Inferior parietal cortex (tissue), 1 donor: ENCODE measurements around the gene ANO9.
"Not testable (repeated sequence)": the region's sequence is repeated elsewhere in the genome, so short reads cannot be mapped to it uniquely, and the experiment has no call there.

ENCODE experiments used
- DNase-seq: peaks from one replicate; pipeline ENCODE4 v3.0.0-alpha.2; 2016; ENCODE audit errors: extremely low spot score

Gene ANO9

DNA sequence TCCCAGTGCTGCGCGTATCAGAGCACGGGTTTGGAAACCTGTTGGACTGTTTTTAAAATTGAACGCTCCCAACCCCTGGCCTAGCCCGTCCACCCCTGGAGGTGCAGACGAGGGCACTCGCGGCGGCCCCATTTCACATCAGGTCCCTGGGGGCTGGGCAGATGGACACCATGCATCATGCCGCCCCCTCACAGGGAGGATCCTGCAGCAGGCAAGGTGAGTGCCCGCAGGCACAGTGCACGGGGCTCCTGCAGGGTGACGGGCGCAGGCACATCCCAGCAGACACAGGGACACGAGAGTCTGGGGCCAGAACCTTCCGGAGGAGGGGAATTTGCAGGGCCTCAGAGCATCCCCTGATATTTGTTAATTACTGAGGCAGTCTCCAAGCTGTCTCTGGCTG lies 7.3 kb downstream of the ANO9 start:
- no peak for DNase-seq

DNA sequence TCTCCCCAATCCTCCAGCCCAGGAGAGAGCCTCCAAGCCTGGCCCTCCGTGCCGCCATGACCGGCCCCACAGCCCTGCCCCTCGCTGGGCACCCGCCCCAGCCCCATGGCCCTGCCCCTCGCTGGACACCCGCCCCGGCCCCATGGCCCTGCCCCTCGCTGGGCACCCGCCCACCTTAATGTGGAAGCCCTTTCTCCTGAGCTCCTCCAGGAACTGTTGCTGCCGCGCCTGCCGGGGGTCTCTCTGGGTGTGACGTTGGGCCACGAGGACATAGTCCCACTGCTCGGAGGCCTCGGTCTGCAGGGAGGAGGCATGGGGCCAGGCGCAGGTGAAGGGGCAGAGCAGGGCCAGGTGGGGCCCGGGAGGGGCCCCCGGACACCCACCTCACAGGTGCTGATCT lies 8.2 kb downstream of the ANO9 start:
- DNase-seq: no peak

DNA sequence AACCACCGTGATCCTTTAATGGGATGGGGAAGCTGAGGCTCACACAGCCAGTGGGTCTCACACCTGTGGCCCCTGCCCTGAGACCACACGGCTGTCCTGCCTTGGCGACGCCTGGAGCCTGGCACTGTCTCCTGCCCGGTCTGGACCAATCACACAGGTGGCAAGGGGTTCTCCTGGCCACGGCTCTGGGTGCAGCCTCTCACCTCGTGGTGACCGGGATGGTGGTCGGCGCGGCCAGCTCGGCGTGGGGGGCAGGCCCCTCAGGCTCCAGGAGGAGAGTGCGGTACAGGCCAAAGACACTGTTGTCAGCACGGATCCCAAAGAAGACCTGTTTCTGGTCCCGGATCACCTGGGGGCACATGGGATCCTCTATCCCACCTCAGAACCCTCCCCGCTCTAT lies 8.7 kb downstream of the ANO9 start:
- no peak for DNase-seq

DNA sequence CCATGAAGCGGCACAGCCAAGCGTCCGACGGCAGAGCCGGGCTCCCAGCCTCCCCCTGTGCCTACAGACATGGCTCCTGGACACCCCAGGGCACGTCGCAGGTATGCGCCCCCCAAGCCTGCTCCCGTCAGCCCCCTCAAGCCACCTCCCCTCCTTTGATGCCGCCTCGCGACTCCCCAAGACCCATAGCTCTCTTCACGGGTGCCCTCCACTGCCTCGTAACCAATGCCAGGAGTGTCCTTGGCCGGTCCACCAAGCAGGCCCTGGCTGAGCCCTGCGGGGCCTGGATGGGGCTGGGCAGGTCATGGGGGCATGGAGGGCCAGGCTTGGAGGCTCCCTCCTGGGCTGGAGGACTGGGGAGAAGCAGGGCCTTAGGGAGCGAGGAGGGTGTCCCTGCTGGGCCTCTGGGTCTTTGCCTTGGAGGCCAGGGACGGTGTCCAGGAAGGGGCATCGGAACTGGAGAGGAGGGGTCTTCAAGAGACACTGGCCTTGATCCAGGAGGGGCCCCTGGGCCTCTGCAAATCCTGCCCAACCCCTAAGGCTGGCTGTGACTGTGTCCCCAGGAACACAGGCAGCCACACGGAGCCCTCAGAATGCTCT lies 9.2 kb downstream of the ANO9 start:
- DNase-seq: no peak

DNA sequence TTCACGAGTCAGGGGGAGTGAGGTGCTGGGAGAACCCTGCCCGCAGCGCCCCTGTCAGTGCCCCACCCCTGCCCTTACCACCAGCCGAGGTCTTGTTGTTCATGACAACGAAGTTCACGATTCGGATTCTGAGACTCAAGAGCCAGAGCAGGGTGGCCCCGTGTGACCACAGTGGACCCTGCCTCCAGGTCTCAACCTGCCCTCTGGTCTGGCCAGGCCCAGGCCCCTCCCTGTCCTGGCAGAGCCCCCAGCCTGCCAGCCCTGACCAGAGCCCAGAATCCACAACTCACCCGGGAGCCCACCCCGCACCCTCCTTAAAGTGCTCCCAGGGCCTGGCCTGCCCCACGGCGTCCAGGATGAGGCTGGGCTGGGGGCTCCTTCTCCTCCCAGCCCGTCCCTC lies 9.9 kb downstream of the ANO9 start:
- DNase-seq: no peak

DNA sequence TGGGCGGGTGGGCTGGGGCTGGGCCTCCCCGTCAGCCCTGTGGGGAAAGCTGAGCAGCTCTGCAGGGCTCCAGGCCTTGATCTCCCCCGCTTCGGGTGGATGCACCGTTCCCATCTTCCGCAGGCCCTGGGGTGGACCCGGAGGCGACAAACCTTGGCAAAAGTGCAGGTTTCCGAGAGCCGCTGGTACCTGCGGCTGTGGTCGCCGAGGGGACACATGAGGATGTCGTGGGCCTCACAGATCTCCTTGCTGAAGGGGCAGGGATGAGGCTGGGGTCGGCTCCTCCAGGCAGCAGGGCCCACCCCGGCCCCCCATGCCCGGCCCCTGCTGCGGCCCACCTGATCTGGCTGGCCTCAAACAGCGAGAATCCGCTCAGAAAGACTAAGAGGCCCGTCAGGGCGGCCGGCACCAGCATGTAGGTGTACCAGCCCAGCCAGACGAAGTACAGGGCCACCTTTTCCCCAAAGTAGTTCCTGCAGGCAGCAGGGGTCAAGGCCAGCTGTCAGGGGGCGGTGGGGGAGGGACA lies 11.8 kb downstream of the ANO9 start:
- no peak for DNase-seq

DNA sequence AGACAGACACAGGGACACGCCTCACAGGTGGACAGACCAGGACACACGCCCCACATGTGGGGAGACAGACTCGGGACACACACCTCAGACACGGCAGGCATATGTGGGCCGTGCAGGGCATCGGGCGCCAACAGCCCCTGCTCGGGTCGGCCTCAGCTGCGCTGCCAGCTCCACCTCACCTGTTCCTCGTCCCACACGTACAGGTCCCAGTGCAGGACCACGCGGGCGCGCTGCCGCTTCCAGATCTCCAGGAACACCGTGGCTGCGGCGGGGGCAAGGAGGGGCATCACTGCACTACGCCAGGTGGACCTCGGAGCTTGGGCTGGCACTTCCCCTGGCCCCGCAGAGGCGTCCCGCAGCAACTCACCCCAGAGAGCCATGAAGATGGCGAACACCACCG lies 12.4 kb downstream of the ANO9 start:
- DNase-seq: no peak

DNA sequence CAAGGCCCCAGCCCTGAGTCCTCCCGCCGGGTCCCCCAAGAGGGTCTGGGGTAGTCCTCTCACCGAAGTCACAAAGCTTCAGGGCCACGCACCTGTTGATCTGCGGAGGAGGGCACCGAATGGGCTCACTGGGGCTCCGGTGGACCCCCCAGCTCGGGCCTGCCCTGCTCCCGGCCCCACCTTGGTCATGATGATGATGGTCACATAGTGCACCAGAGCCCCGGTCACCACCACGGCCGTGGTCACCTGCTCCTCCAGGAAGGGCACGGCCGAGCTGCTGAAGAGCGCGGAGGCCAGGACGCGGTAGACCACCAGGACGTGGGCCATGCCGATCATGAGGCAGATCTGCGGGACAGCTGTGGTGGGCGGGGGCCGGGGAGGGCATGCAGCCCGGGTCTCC lies 13.5 kb downstream of the ANO9 start:
- DNase-seq: no peak

DNA sequence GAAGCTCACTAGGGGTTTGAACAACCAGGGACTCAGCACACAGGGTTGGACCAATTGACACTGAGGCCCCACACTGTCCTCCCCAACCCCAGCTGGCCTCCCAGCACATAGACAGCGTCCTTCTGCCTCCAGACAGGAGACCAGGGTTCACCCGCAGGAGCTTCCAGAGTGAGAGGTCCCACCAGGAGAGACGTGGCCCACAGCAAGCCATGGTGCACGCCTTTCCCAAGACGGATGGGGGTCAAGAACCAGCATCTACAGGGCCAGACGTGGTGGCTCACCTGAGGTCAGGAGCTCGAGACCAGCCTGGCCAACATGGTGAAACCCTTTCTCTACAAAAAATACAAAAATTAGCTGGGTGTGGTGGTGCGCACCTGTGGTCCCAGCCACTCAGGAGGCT lies 15.0 kb downstream of the ANO9 start:
- no peak for DNase-seq

DNA sequence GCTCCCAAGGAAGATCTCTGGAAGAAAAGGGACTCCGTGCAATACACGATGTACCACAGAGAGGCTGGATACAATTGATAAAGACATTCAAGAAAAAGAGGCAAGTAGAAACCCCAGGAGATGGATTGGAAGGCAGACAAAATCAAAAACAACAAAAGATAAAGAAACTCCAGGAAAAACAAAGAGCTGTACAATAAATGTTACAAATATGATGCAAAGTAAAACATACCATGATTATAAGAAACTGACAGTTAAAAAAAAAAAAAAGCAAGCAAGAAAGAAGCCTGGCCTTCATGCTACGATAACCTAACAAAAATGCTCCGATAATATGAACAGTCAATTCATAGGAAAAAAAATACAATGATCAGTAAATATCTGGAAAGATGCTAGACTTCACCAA lies 16.5 kb downstream of the ANO9 start:
- no peak for DNase-seq

DNA sequence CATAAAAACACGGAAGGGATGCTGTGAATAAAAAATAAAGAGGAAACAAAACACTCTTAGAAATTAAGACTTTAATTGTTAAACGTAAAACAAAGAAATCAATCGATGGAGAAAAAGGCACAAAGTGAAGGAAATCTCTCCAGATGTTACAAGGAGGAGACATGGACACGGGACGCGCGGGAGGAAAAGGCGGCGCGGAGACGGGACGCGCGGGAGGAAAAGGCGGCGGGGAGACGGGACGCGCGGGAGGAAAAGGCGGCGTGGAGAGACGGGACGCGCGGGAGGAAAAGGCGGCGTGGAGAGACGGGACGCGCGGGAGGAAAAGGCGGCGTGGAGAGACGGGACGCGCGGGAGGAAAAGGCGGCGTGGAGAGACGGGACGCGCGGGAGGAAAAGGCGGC lies 17.0 kb downstream of the ANO9 start:
- not testable (repeated sequence) for DNase-seq

DNA sequence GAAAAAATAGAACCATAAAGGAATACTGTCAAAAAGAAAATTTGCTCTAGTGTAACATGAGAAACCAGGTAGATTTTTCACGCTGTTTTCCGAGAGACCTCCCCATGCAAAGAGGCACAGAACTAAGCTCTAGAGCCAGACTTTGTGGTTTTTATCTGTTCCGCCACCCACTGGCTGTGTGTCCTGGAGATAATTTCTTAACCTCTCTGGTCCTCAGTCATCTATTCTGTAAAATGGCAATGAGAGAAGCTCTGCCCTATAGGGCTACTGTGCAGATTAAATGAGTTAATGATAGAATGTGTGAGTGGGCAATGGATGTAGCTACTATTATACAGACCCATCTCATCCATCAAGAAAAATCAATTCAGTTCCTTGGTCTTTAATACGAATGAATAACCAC lies 17.6 kb downstream of the ANO9 start:
- DNase-seq: no peak

DNA sequence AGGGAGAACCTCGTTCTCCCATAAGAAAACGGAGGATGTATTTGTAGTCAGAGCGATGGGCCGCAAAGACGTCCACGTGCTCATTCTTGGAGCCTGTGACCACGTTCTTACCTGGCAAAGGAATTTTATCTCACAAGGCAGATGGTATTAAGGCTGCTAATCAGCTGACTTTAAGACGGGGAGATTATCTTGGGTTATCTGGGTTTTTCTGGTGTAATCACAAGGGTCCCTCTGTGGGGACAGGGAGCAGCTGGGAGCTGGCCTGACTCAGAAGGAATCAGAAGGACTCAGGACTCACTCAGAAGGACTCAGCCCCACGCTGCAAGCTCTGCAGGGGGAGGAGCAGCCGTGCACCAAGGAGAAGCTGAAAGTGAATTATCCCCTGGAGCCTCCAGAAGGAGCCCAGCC lies 19.6 kb downstream of the ANO9 start:
- DNase-seq: no peak

DNA sequence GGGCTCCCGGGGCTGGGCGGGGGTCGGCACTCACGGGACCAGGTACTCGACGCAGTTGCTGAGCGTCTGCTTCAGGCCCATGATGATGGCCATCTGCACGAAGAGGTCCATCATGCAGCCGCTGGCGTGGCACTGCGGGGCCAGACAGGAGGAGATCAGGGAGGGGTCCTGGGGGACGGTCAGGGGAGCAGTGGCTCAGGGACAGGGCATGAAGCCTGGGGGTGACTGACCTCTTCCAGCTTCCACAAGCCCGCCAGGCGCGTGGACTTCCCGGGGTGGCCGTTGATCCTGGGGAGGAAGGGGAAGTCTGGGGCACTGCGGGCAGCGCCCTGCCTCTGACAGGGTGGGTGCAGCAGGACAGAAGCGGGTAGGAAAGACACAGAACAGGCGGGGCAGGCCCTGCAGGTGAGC lies 20.9 kb downstream of the ANO9 start:
- DNase-seq: no peak

DNA sequence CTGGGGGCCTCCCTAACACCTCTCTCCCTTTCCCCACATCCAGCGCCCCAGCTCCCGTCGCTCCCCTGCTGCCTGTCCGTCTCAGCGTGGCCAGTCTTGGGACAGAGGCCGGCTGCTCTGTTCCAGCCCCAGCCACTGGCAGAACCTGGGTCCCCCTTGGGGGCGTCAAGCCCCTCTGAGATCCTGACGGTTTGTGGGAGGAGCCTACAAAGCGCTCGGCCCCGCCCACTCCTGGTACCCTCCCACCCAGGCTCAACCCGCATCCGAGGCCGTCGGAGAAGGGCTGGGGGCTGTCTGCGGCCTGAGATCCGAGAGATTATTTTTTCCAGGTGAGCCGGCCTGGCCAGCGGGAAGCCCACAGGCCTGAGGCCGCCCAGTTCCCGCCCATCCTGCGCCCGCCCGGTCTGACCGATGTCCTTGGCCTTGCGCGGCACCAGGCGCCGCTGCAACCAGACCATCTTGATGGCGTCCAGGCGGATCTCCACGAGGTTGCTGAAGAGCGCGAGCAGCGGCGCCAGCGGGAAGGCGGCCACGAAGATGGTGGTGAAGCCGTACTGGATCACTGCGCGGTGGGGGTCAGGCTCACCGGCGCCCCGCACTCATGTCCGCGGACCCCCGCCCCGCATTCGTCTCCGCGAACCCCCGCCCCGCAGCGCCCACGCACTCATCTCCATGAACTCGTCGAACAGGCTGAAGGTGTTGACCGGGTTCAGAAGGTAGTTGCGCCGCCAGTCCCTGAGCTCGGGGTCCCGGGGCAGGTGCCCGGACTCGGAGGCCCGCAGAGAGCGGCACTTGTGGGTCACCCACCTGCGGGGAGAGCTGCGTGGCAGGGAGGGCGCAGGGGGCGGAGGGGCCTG lies 21.5 kb downstream of the ANO9 start:
- no peak for DNase-seq

DNA sequence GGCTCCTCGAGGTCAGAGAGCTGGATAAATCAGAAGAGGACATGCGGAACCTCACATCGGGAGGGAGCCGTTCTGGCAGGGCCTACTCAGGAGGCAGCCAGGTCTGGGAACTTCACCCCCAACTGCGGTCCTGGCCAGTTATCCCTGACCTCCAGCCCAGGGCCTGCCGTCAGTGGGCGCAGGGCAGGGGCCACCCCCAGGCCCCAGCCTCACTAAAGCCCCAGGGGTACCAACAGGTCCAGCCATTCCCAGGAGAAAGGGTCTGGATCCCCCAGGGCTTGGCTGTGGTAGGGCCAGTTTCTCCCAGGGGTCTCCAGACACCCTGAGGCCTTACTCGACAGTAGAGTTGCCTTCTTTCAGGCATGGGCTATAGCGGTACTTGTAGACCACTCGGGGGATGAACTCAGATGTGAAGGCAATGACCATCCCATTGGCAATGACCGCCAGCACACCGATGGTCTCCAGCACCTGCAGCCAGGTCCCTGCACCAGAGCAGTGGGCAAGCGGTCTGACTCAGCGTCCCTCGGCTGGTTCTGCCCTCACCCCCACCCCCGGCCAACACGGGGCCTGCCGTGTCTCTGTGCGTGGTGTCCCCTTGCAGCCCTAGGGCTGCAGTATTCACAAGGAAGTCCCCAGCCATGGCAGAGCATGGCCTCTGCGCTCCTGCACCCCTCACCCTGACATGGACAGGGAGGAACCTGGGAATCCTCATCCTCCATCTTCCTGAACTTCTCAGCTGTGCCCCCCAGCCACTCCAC lies 22.4 kb downstream of the ANO9 start:
- DNase-seq: no peak

DNA sequence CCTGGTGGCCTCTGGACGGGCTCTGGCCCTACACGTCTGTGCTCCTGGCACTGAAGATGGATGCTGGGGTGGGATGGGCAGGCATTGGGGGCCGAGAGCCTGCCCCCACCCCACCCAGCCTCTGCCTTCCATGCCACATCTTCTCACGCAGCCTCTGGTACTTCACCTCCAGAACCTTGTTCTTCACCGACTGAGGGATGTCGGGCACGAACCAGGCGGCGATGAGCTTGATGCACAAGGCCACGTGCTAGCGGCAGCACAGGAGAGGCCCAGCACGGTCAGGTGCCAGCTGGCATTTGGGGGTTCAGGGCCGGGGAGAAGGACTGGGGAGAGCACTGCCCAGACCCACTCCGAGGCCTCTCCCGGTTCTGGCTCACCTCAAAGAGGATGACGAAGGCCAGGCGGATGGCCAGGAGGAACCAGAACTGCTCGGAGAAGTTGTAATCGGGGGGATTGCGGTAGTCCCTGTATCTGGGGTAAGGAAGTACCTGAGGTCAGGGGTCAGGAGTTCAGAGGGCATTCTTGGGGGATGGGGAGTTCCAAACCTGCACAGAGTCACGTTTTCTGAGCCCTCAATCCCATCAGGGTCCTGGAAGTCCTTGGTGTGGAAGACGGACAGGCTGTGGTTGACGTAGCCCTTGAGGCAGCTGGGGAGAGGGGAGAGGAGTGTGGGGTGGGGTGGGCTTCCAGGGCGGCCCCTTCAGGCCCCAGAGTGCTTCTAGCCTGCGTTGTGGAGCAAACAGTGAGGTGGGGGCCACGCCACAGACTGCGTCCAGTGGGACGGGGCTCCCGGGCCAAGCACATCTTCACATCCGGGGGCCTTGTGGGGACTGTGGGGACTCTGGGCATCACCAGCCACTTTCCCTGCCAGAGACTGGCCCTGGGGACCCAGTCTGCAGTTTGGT lies 23.2 kb downstream of the ANO9 start:
- no peak for DNase-seq

DNA sequence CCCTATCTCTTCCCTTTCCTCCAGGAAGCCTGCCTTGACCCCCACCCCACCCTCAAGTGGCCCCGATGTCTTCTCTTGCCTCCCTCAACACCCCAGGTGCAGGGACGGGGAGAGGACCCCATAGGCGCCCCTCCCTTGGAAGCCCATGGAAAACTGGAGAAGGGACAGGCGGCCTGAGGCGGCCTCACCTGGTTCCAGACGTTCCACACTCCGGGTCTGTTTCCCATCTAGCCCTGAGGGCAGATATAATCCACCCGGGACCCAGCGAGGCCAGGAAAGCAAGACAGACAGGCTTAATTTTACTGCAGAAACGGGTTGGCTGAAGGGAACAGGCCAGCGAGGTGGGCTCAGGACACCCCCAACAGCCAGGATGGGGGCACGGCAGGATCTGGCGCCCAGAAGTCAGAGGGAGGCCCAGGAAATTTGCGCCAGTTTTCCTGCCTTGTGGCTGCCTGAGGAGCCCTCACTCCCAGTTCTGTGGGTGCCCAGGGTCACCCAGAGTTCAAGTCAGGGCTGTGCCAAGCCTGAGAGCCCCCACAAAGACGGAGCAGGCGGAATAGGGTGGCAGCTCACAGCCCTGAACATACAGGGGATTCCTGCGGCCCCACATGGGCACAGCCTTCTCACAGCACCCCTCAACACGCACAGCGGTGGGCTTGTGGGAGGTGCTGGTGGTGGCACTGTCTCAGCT lies 24.0 kb downstream of the ANO9 start:
- no peak for DNase-seq

DNA sequence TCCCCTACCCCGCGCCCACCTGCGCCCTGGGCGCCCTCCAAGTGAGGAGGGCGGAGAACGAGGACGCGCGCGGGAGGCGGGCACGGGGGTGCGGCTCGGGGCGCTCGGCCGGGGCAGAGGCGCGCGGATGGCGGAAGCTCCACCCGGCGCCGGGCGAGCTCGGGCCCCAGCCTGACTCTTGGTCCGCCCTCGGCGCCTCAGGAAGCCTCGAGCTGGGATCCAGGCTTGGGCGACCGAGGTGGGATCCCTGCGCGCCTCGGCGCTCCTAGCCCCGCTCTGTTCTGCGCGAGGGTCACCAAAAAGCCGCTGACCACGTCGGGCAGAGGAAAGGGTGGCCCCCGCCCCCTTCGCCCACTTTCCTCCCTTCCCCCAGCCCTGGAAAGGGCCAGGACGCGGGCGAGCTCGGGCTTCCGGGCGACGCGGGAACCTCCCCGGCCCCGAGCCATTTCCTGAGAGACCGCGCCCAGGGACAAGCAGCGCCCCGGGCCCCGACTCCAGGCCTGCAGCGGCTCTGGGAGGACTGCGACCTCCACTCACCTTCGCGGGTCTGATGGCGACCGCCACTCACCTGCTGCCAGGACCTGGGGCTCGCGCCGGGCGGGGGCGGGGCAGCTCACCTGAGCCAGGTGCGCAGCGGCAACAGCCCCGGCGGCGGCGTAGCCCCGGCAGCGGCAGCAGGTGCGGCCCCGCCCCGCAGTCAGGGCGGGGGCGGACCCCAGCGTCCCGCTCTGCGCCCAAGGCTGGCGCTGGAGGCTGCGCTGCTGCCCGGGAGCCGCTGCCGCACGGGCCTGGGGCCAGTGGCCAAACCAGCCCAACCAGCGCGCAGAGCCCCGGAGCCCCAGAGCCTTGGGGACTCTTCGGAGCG lies 24.8 kb downstream of the ANO9 start:
- DNase-seq: no peak
